ENCODE data around the gene SPIN2A.

DNA sequence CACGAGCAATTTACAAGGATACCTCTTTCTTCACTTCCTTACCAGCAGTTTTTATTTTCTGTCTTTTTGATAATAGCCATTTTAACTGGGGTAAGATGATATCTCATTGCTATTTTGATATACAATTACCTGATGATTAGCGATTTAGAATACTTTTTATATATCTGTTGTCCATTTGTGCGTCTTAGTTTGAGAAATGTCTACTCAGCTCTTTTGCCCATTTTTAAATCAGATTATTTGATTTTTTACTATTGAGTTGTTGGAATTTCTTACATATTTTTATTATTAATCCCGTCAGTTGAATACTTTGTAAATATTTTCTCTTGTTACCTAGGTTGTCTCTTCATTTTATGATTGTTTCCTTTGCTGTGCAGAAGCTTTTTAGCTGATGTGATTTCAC, 1.5 kb upstream of the SPIN2A start:
- TF ChIP-seq, protein P1, sequence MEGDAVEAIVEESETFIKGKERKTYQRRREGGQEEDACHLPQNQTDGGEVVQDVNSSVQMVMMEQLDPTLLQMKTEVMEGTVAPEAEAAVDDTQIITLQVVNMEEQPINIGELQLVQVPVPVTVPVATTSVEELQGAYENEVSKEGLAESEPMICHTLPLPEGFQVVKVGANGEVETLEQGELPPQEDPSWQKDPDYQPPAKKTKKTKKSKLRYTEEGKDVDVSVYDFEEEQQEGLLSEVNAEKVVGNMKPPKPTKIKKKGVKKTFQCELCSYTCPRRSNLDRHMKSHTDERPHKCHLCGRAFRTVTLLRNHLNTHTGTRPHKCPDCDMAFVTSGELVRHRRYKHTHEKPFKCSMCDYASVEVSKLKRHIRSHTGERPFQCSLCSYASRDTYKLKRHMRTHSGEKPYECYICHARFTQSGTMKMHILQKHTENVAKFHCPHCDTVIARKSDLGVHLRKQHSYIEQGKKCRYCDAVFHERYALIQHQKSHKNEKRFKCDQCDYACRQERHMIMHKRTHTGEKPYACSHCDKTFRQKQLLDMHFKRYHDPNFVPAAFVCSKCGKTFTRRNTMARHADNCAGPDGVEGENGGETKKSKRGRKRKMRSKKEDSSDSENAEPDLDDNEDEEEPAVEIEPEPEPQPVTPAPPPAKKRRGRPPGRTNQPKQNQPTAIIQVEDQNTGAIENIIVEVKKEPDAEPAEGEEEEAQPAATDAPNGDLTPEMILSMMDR (conservative IDR thresholded peaks at IDR 0.05) = no peak
- no peak for TF ChIP-seq EZH2 (IDR thresholded peaks at IDR 0.05; ENCODE audit: low read depth)

All from PC-9 (cell line).